Measurements from ENCODE around the gene SPNS2.
"Not testable (repeated sequence)": the region's sequence is repeated elsewhere in the genome, so short reads cannot be mapped to it uniquely, and the experiment has no call there.

The SPNS2 gene

GRCh38 chr17:4576729-4577322, 78.1 kb downstream of the SPNS2 start:
- no peak for DNase-seq

- DNase-seq = no peak
These were observed 78.8 kb downstream of the SPNS2 start for GRCh38 chr17:4577386-4577993.

- DNase-seq = not testable (repeated sequence)
These were observed 79.7 kb downstream of the SPNS2 start for GRCh38 chr17:4578349-4578748.

GRCh38 chr17:4579678-4580077, 81.0 kb downstream of the SPNS2 start:
- no peak for DNase-seq

- DNase-seq = no peak
These were observed 81.6 kb downstream of the SPNS2 start for GRCh38 chr17:4580291-4580690.

GRCh38 chr17:4582101-4582501, 83.4 kb downstream of the SPNS2 start:
- no peak for DNase-seq

GRCh38 chr17:4582691-4583090, 84.0 kb downstream of the SPNS2 start:
- no peak for DNase-seq

- no peak for DNase-seq
These were observed 84.5 kb downstream of the SPNS2 start for GRCh38 chr17:4583206-4583605.

- peak; percentile 71 for DNase-seq
These were observed 85.1 kb downstream of the SPNS2 start for GRCh38 chr17:4583782-4584100.

- DNase-seq = no peak
These were observed 85.6 kb downstream of the SPNS2 start, which contains the start of gene SMTNL2 for GRCh38 chr17:4584101-4584916. TSS of gene SMTNL2 (plus strand) at chr17:4584529. CDS start at chr17:4584606, 77 bp downstream.

GRCh38 chr17:4584917-4585637, 86.4 kb downstream of the SPNS2 start:
- DNase-seq = no peak

- DNase-seq = no peak
These were observed 86.9 kb downstream of the SPNS2 start for GRCh38 chr17:4585638-4585994.

- DNase-seq = no peak
These were observed 87.4 kb downstream of the SPNS2 start for GRCh38 chr17:4586043-4586442.

GRCh38 chr17:4587195-4587594, 88.5 kb downstream of the SPNS2 start:
- DNase-seq = no peak

GRCh38 chr17:4587803-4588202, 89.1 kb downstream of the SPNS2 start:
- DNase-seq = peak; percentile 65

- DNase-seq = no peak
These were observed 89.7 kb downstream of the SPNS2 start for GRCh38 chr17:4588391-4588790.

All from hematopoietic multipotent progenitor cell treated with erythropoietin and hydrocortisone succinate and interleukin-3 and kit ligand, for 6 days (in vitro differentiated cells).